A673 (cell line): ENCODE results near the gene ANKRD2.

ENCODE experiments used
- EZH2 ChIP-seq: fragments of 200-600 bp; sonication (generic); IDR thresholded peaks from 2 replicates; pipeline ENCODE4 v1.6.1; 2017; ENCODE audit warnings: borderline replicate concordance, low read depth, mild to moderate bottlenecking, mixed read lengths, antibody characterized with exemption, low read length; ENCODE audit not compliant: poor library complexity, severe bottlenecking
- TF ChIP-seq, protein P1 (sequence below): fragments of 300-800, 200-600 bp; sonication (generic); conservative IDR thresholded peaks from 2 replicates; pipeline ENCODE4 v1.5.1; 2017; ENCODE audit warnings: low read depth, mild to moderate bottlenecking, antibody characterized with exemption, low read length, moderate library complexity, mixed read lengths

- TF ChIP-seq, protein P1, sequence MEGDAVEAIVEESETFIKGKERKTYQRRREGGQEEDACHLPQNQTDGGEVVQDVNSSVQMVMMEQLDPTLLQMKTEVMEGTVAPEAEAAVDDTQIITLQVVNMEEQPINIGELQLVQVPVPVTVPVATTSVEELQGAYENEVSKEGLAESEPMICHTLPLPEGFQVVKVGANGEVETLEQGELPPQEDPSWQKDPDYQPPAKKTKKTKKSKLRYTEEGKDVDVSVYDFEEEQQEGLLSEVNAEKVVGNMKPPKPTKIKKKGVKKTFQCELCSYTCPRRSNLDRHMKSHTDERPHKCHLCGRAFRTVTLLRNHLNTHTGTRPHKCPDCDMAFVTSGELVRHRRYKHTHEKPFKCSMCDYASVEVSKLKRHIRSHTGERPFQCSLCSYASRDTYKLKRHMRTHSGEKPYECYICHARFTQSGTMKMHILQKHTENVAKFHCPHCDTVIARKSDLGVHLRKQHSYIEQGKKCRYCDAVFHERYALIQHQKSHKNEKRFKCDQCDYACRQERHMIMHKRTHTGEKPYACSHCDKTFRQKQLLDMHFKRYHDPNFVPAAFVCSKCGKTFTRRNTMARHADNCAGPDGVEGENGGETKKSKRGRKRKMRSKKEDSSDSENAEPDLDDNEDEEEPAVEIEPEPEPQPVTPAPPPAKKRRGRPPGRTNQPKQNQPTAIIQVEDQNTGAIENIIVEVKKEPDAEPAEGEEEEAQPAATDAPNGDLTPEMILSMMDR: no peak
- TF ChIP-seq EZH2: no peak
These were observed 25.3 kb upstream of the ANKRD2 start for GRCh38 chr10:97547271-97547600.
